ENCODE measurements around the gene ISLR.

Gene ISLR

DNA sequence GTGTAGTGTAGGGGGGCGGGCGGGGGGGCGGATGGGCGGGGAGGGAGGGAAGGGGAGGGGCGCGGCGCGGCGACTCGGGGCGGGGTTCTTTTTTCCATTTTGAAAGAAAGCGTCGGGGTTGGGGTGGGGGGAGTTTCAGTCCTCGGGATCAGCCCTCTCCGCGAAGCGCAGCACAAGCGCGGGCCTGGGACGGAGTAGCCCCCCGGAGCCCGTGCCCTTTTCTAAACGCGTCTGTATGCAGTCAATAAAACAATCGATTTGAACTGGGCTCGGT lies 37.0 kb upstream of the ISLR start:
- Histone ChIP-seq H3K27me3 (peaks cover 100% of the 10 kb centered on the region), H3K36me3 (no peaks in the 10 kb centered on the region), H3K4me1 (ENCODE audit: control insufficient read depth in 1 of 2, insufficient read depth in 1 of 2, low read depth in 1 of 2, low read length in 1 of 2) (peaks cover 0 to 7% of the 10 kb centered on the region in 2 experiments), H3K4me3 (ENCODE audit: low read depth in 1 of 2, low read length in 1 of 2) (no peak overlapping the region), H3K9me3 (no peaks in the 10 kb centered on the region), H3K27ac (no peak overlapping the region)
- TF ChIP-seq, protein P1, sequence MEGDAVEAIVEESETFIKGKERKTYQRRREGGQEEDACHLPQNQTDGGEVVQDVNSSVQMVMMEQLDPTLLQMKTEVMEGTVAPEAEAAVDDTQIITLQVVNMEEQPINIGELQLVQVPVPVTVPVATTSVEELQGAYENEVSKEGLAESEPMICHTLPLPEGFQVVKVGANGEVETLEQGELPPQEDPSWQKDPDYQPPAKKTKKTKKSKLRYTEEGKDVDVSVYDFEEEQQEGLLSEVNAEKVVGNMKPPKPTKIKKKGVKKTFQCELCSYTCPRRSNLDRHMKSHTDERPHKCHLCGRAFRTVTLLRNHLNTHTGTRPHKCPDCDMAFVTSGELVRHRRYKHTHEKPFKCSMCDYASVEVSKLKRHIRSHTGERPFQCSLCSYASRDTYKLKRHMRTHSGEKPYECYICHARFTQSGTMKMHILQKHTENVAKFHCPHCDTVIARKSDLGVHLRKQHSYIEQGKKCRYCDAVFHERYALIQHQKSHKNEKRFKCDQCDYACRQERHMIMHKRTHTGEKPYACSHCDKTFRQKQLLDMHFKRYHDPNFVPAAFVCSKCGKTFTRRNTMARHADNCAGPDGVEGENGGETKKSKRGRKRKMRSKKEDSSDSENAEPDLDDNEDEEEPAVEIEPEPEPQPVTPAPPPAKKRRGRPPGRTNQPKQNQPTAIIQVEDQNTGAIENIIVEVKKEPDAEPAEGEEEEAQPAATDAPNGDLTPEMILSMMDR (IDR thresholded peaks at IDR 0.05) = no peak

DNA sequence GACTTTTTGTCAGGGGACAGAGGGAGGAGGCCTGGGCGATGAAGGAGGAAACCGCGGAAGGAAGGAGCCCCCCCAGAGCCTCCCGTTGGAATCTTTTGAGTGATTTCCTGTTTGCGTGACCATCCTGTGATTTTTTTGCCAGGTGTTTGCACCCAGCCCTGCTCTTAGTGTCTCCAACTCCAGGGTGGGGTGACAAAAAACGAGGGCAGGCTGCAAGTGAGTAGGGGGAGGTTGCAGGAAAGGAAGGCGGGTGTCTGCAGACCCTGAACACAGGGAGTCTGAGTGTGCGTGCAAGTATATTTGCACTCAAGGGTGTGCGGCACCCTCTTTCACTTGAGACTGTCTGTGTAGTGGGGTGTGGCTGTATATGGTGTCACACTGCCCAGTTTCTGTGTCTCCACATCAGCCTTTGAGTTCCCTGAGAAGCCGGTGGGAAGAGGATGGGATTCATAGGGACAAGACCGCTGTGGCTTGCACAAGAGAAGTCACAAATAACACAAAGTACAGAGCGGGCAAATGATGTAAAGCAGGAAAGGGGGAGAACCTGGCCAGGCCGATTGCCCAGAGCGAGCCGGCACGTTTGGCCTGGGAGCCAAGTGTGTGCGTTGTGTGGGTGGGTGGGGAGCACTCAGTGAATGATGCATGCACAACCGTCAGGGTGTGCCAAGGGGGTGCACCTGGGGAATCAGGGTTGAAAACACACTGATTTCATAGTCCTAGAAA lies 36.5 kb upstream of the ISLR start:
- H3K27ac ChIP-seq = no peak overlapping the region
- TF ChIP-seq, protein P1 (IDR thresholded peaks at IDR 0.05) = no peak
- H3K4me1 ChIP-seq (ENCODE audit: control insufficient read depth in 1 of 2, insufficient read depth in 1 of 2, low read depth in 1 of 2, low read length in 1 of 2) = peaks cover 0 to 7% of the 10 kb centered on the region in 2 experiments
- no peak overlapping the region for H3K4me3 ChIP-seq (ENCODE audit: low read depth in 1 of 2, low read length in 1 of 2)
- H3K36me3 ChIP-seq = no peaks in the 10 kb centered on the region
- H3K27me3 ChIP-seq = peaks cover 100% of the 10 kb centered on the region
- no peaks in the 10 kb centered on the region for H3K9me3 ChIP-seq

DNA sequence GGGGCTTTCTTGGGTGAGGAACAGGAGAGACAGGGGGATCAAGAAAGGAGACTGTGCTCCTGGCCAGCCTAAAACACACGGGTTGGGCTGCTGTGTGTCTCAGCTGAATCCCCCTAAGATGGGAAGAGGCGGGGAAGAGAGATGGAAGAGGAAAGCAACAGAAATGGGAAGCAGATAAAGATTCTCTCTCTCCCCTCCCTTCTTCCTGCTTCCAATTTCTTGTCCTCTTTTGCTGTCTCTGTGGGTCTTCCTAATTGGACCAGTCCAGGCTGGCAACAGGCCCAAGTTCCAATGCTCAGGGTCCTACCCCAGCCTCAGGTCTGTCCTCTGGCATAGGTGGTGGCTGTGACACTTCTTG lies 36.0 kb upstream of the ISLR start:
- no peak overlapping the region for H3K27ac ChIP-seq
- H3K4me1 ChIP-seq (ENCODE audit: control insufficient read depth in 1 of 2, insufficient read depth in 1 of 2, low read depth in 1 of 2, low read length in 1 of 2) = peaks cover 0 to 7% of the 10 kb centered on the region in 2 experiments
- no peak overlapping the region for H3K4me3 ChIP-seq (ENCODE audit: low read depth in 1 of 2, low read length in 1 of 2)
- H3K36me3 ChIP-seq = no peaks in the 10 kb centered on the region
- TF ChIP-seq, protein P1 (IDR thresholded peaks at IDR 0.05) = no peak
- H3K9me3 ChIP-seq = no peaks in the 10 kb centered on the region
- peaks cover 100% of the 10 kb centered on the region for H3K27me3 ChIP-seq

DNA sequence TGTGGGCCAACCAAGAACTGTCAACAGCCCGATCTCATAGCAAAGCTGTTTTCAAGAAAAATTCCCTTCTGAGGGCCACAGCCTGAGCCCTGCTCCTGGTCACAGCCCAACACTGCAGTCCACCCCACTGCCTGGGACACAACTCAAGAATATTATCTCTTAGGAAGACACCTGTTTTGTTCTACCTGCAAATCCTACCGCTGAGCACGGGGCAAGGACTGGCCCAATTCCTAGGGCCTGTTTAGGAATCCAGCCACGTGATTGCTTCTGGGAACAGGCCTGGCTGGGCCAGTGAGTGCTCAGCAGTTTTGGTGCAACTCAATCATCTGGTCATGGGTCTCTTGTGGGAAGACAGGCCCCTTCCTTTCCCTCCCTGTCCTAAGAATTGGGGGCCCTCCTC lies 34.9 kb upstream of the ISLR start:
- H3K4me3 ChIP-seq (ENCODE audit: low read depth in 1 of 2, low read length in 1 of 2) = no peak overlapping the region
- no peaks in the 10 kb centered on the region for H3K36me3 ChIP-seq
- H3K27ac ChIP-seq = no peak overlapping the region
- peaks cover 0 to 7% of the 10 kb centered on the region in 2 experiments for H3K4me1 ChIP-seq (ENCODE audit: control insufficient read depth in 1 of 2, insufficient read depth in 1 of 2, low read depth in 1 of 2, low read length in 1 of 2)
- H3K27me3 ChIP-seq = peaks cover 100% of the 10 kb centered on the region
- H3K9me3 ChIP-seq = no peaks in the 10 kb centered on the region
- TF ChIP-seq, protein P1 (IDR thresholded peaks at IDR 0.05) = no peak

DNA sequence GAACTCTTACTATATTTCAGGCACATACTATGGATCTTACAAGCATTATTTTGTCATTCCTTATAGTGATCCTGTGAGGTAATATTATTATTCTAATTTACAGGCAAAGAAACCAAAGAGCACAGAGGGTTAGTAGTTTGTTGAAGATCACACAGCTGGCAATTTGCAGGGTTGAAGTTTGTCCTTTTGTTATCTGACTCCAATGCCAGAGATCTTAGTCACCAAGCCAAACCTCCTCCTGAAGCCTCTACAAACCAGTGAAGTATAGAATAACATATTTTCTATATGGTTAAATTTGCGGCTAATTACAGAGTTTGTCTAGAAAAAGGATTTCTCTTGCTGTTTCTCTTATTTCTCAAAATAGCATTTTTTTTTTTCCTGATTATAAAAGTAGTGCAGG lies 31.9 kb upstream of the ISLR start:
- no peak overlapping the region for H3K4me3 ChIP-seq (ENCODE audit: low read depth in 1 of 2, low read length in 1 of 2)
- no peaks in the 10 kb centered on the region for H3K36me3 ChIP-seq
- H3K27me3 ChIP-seq = peaks cover 100% of the 10 kb centered on the region
- H3K9me3 ChIP-seq = no peaks in the 10 kb centered on the region
- no peak overlapping the region for H3K27ac ChIP-seq
- TF ChIP-seq, protein P1 (IDR thresholded peaks at IDR 0.05) = no peak
- H3K4me1 ChIP-seq (ENCODE audit: control insufficient read depth in 1 of 2, insufficient read depth in 1 of 2, low read depth in 1 of 2, low read length in 1 of 2) = peaks cover 0 to under 1% of the 10 kb centered on the region in 2 experiments
